ENCODE measurements around the gene PNCK. TPM values are rescaled to one million over a fixed set of nuclear protein-coding genes. Genes with fewer than 3 reads are reported as not detected.

PNCK gene
- 1 to 10 TPM in 1 of 3 donors, under 1 TPM in 2; 0.48 to 1.3 (median 0.73) TPM for total RNA-seq

DNA sequence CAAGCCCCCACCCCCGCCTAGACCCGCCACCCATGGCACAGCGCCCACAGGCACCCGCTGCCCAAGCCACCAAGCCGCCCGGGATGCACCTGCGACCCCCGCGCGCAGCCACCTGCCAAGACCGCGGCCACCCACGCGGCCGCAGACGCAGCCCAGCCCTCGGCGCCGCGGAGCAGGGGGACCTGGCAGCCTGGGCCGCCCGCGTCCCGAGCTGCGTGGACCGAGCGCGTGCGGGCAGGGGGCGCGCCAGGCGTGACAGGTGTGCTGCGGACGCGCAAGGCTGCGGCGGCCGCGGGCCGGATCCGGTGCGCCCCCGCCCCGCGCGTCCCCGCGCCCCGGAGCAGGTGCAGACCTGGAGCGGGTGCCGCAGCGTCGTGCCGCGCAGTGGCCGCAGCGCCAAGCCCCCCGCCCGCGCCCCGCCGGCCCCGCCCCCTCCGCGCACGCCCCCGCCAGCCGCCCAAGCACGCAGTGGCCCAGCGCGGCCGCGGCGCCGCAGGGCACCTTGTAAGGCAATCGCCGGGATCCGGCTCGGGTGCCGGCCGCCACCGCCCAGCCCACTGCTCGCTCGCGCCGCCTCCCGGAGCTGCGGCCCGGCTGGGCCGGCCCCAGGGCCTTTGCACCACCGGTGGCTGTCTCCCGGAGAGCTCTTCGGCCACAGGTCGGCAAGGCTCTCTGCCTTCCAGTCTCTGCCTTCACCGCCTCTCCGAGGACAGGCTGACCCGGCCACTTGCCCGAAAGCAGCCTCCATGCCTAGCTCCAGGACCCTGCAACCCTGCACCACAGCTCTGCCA, at the start of gene PNCK:
TSS of gene PNCK (minus strand) at position 386 of the 791 bp plus-strand sequence. CDS start 737 bp downstream, outside the sequence.
- Histone ChIP-seq H3K36me3 (no peaks in the 10 kb centered on the region), H3K4me3 (peak within 1 kb of the TSS in 1 of 3 donors; percentile 25), H3K9me3 (no peaks in the 10 kb centered on the region), H3K4me1 (no peaks in the 10 kb centered on the region), H3K27me3 (peaks cover 0 to 76% of the 10 kb centered on the region in 2 donors), H3K27ac (no peak within 1 kb of the TSS)
- intact Hi-C loops (cut with DNase I; ENCODE audit: low total_unique reads): no loop called here
- TF ChIP-seq POLR2AphosphoS5 (IDR thresholded peaks at IDR 0.05) (no peak), POLR2A (IDR thresholded peaks at IDR 0.05) (no peak)
- TF ChIP-seq, protein P1, sequence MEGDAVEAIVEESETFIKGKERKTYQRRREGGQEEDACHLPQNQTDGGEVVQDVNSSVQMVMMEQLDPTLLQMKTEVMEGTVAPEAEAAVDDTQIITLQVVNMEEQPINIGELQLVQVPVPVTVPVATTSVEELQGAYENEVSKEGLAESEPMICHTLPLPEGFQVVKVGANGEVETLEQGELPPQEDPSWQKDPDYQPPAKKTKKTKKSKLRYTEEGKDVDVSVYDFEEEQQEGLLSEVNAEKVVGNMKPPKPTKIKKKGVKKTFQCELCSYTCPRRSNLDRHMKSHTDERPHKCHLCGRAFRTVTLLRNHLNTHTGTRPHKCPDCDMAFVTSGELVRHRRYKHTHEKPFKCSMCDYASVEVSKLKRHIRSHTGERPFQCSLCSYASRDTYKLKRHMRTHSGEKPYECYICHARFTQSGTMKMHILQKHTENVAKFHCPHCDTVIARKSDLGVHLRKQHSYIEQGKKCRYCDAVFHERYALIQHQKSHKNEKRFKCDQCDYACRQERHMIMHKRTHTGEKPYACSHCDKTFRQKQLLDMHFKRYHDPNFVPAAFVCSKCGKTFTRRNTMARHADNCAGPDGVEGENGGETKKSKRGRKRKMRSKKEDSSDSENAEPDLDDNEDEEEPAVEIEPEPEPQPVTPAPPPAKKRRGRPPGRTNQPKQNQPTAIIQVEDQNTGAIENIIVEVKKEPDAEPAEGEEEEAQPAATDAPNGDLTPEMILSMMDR (IDR thresholded peaks at IDR 0.05): no peak
- peak in 1 of 2 donors; percentile 12 for DNase-seq (ENCODE audit: low spot score in 2 of 2)

DNA sequence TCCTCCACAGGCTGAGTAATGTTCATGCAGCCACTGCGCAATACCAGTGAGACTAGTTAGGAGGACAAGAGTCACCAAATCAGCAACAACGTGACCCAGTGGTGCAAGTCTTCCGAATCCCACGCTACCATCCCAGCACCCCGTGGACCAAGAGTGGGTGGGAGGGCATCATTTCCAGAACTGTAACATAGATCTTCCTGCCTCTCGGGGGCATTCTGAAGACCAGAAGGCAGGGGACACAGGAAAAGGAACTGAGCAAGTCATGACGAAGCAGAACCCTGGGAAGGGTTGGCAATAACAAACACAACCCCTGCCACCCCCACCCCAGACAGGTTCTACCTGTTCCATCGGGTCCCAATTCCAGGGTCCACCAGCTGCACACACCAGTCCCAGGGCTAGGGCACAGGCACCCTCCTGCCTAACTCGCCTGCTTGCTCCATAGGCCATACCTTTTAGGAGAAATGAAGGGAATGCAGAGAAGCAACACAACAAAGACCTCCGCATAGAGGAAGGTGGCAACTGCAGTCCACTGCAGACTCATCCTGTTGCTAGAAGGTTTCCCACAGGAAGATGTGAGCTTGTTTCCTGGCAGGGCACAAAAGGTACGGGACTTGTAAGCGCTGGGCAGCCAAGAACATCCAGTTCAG, 49.2 kb upstream of the PNCK start:
- Histone ChIP-seq H3K36me3 (no peaks in the 10 kb centered on the region), H3K4me3 (peak overlapping the region; percentile 63 to 80 (median 74)), H3K27ac (peak overlapping the region; percentile 66 to 94), H3K4me1 (peaks cover 0 to 3% of the 10 kb centered on the region in 2 donors), H3K27me3 (peaks cover 0 to 20% of the 10 kb centered on the region in 2 donors), H3K9me3 (no peaks in the 10 kb centered on the region)
- intact Hi-C loops (cut with DNase I; ENCODE audit: low total_unique reads): no loop called here
- no peak for TF ChIP-seq POLR2AphosphoS5 (IDR thresholded peaks at IDR 0.05)
- no peak for TF ChIP-seq POLR2A (IDR thresholded peaks at IDR 0.05)
- TF ChIP-seq, protein P1 (IDR thresholded peaks at IDR 0.05): no peak
- DNase-seq (ENCODE audit: low spot score in 2 of 2): no peak

DNA sequence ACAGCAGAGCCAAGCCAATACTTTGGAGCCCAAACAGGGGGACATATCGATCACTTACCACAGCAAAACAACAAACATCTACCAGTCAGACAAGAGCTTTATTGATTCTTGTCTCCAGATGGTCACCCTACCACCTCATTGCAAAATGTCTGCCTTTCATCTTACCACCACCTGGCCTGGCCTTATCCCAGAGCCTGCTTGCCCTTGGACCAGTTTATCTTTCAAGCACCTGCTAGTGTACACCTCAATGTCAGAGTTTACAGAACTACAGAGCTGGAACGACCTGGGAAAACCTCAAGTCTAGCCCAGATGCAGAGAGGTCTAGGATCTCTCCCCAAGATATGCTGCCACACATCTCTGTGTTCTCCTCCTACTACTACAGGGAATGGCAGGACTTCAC, 46.1 kb upstream of the PNCK start:
- Histone ChIP-seq H3K9me3 (no peaks in the 10 kb centered on the region), H3K4me3 (no peak overlapping the region), H3K4me1 (peaks cover 0 to 3% of the 10 kb centered on the region in 2 donors), H3K36me3 (no peaks in the 10 kb centered on the region), H3K27ac (no peak overlapping the region), H3K27me3 (peaks cover 0 to 20% of the 10 kb centered on the region in 2 donors)
- TF ChIP-seq POLR2A (IDR thresholded peaks at IDR 0.05) (no peak), POLR2AphosphoS5 (IDR thresholded peaks at IDR 0.05) (no peak)
- TF ChIP-seq, protein P1 (IDR thresholded peaks at IDR 0.05): no peak
- intact Hi-C loops (cut with DNase I; ENCODE audit: low total_unique reads): no loop called here
- DNase-seq (ENCODE audit: low spot score in 2 of 2): no peak

DNA sequence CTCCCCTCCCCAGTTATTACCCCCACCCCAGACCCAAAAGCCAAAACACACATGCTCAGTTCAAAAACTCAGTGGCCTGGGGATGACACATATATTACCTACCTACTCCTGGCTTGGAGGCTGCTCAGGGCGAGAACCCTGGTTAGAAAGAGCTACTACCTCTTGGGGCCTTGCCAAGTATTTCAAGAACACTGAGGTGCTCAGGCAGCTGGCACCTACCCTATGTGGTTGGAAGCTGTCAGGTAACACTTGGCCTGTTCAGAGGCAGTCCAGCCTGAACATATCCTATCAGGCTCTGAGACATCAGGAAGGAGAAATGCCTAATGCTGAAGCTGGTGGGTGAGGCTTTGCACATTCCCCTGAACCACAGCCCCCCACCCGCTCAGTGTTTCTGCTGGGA, 45.6 kb upstream of the PNCK start:
- Histone ChIP-seq H3K27ac (no peak overlapping the region), H3K36me3 (no peaks in the 10 kb centered on the region), H3K27me3 (peaks cover 0 to 20% of the 10 kb centered on the region in 2 donors), H3K4me3 (no peak overlapping the region), H3K9me3 (no peaks in the 10 kb centered on the region), H3K4me1 (peaks cover 0 to 3% of the 10 kb centered on the region in 2 donors)
- DNase-seq (ENCODE audit: low spot score in 2 of 2): no peak
- intact Hi-C loops (cut with DNase I; ENCODE audit: low total_unique reads): no loop called here
- TF ChIP-seq, protein P1 (IDR thresholded peaks at IDR 0.05): no peak
- TF ChIP-seq POLR2AphosphoS5 (IDR thresholded peaks at IDR 0.05): no peak

DNA sequence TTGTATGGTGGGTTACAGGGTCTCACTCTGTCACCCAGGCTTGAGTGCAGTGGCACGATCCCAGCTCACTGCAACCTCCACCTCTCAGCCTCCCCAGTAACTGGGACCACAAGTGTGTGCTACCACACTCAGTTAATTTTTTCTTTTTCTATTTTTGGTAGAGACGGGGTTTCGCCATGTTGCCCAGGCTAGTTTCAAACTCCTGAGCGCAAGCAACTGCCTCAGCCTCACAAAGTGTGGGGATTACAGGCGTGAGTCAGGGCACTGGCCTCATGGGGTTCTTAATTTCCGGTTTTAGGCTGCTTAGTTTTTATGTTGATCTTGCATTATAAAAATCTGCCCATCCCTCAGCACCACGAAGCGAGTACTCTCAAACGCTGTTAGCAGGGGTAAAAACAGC, 43.8 kb upstream of the PNCK start:
- Histone ChIP-seq H3K4me3 (no peak overlapping the region), H3K4me1 (no peaks in the 10 kb centered on the region), H3K27me3 (peaks cover 0 to 17% of the 10 kb centered on the region in 2 donors), H3K27ac (no peak overlapping the region), H3K36me3 (no peaks in the 10 kb centered on the region), H3K9me3 (no peaks in the 10 kb centered on the region)
- no peak for TF ChIP-seq POLR2A (IDR thresholded peaks at IDR 0.05)
- no peak for TF ChIP-seq POLR2AphosphoS5 (IDR thresholded peaks at IDR 0.05)
- TF ChIP-seq, protein P1 (IDR thresholded peaks at IDR 0.05): no peak
- no peak for DNase-seq (ENCODE audit: low spot score in 2 of 2)
- intact Hi-C loops (cut with DNase I; ENCODE audit: low total_unique reads): no loop called here

All from breast epithelium (tissue), 4 donors.